Erythroblast (primary cell): ENCODE data around the gene CD47.

Experiments
- DNase-seq, 2 experiments: peaks; one replicate each; lab custom pipeline; 2025; lab: John Stamatoyannopoulos, UW
- GATA1 ChIP-seq: IDR thresholded peaks from 2 replicates; pipeline ENCODE4 v1.6.1; 2011; ENCODE audit warnings: low read depth, mild to moderate bottlenecking, control low read depth, low read length, moderate library complexity
- POLR2A ChIP-seq: IDR thresholded peaks from 2 replicates; pipeline ENCODE4 v1.6.1; 2011; ENCODE audit warnings: mild to moderate bottlenecking, low read length

The CD47 gene

GRCh38 chr3:108103886-108104797 is 13.3 kb upstream of the CD47 start:
- TF ChIP-seq GATA1 = no peak
- peak; percentile 55 for TF ChIP-seq POLR2A
- peak; percentile 95 to 98 for DNase-seq

GRCh38 chr3:108103040-108103751 is 12.4 kb upstream of the CD47 start:
- no peak for TF ChIP-seq GATA1
- TF ChIP-seq POLR2A = no peak
- DNase-seq = peak; percentile 28 to 51

- TF ChIP-seq POLR2A = no peak
- TF ChIP-seq GATA1 = no peak
- DNase-seq = no peak
These were observed 11.7 kb upstream of the CD47 start for GRCh38 chr3:108102420-108103039.

- no peak for TF ChIP-seq POLR2A
- no peak for TF ChIP-seq GATA1
- no peak for DNase-seq
These were observed 10.3 kb upstream of the CD47 start for GRCh38 chr3:108100906-108101660.

- peak; percentile 87 to 93 for DNase-seq
- peak; percentile 38 for TF ChIP-seq POLR2A
- no peak for TF ChIP-seq GATA1
These were observed 9.0 kb upstream of the CD47 start for GRCh38 chr3:108099679-108100428.

GRCh38 chr3:108099244-108099643 is 8.4 kb upstream of the CD47 start:
- TF ChIP-seq GATA1 (no peak), POLR2A (no peak)
- DNase-seq = peak; percentile 56 to 67

- TF ChIP-seq GATA1 (no peak), POLR2A (no peak)
- no peak for DNase-seq
These were observed 7.2 kb upstream of the CD47 start for GRCh38 chr3:108098003-108098370.

- TF ChIP-seq GATA1 = no peak
- no peak for TF ChIP-seq POLR2A
- DNase-seq = peak in 1 of 2 experiments; percentile 49
These were observed 6.6 kb upstream of the CD47 start for GRCh38 chr3:108097322-108098002.

GRCh38 chr3:108096532-108097321 is 5.9 kb upstream of the CD47 start:
- no peak for TF ChIP-seq POLR2A
- no peak for TF ChIP-seq GATA1
- DNase-seq = no peak

- TF ChIP-seq GATA1 = no peak
- no peak for TF ChIP-seq POLR2A
- DNase-seq = peak in 1 of 2 experiments; percentile 8
These were observed 2.8 kb upstream of the CD47 start for GRCh38 chr3:108093616-108094015.

GRCh38 chr3:108093021-108093420 is 2.2 kb upstream of the CD47 start:
- TF ChIP-seq GATA1 (no peak), POLR2A (no peak)
- DNase-seq = no peak
